Measurements from ENCODE around the gene PPP1R13B.

Gene PPP1R13B

DNA sequence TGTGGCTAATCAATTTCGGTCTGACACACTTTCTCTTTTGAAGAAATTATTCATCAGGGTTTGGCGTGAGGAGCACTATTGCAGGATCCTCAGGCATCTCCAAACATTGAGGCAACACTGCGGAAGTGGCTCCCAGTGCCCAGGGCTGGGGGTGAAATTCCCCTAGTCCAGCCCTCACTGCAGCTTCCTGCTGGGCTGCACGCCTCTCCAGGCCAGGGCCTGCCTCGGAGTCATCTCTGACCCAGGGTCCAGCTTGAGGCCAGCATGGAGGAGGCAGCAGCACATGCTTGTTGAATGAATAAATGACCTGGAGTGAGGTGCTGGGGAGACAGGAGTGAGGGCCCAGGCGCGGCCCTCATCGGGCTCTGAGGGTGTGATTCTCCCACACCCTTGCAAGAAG, 44.9 kb upstream of the PPP1R13B start:
- TF ChIP-seq SIN3A (IDR thresholded peaks at IDR 0.05; ENCODE audit: borderline replicate concordance, insufficient read depth, low read length) (no peak), POLR2AphosphoS5 (IDR thresholded peaks at IDR 0.05; ENCODE audit: low read depth, low read length) (no peak), FOXP2 (optimal IDR thresholded peaks at IDR 0.05; ENCODE audit: borderline replicate concordance, extremely low read depth, extremely low read length, insufficient read depth) (no peak), REST (IDR thresholded peaks at IDR 0.05; ENCODE audit: insufficient read depth in 1 of 2, low read depth in 2 of 2, low read length in 2 of 2) (no peak), TAF1 (IDR thresholded peaks at IDR 0.05; ENCODE audit: borderline replicate concordance, insufficient read depth, low read length) (no peak)

DNA sequence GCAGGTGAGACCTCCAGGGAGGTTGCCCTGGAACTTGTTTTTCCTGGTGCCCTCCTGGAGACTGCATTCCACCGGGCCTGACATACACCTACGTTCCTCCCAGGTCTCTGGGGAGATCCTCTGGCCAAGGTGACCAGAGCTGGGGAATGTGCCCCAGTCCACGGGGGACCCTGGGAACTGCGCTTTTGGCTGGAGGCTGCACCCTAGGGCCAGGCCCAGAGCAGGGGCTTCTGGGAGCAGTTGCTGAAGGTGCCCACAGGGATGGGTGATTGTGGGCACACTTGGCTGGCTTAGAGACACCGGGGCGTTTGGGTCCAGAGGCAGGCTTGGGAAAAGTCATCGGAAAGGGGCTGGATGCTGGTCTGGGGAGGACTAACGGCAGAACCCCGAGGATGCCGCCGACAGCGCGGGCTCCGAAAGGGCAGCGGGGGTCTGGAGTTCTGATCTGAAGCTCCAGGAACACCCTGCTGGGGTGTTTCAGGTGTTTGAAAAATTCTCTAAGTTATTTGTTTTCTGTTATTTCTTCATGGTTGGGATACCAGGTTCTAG, 44.4 kb upstream of the PPP1R13B start:
- TF ChIP-seq REST (IDR thresholded peaks at IDR 0.05; ENCODE audit: insufficient read depth in 1 of 2, low read depth in 2 of 2, low read length in 2 of 2) (no peak), FOXP2 (optimal IDR thresholded peaks at IDR 0.05; ENCODE audit: borderline replicate concordance, extremely low read depth, extremely low read length, insufficient read depth) (no peak), POLR2AphosphoS5 (IDR thresholded peaks at IDR 0.05; ENCODE audit: low read depth, low read length) (no peak), TAF1 (IDR thresholded peaks at IDR 0.05; ENCODE audit: borderline replicate concordance, insufficient read depth, low read length) (no peak), SIN3A (IDR thresholded peaks at IDR 0.05; ENCODE audit: borderline replicate concordance, insufficient read depth, low read length) (no peak)

- TF ChIP-seq REST (IDR thresholded peaks at IDR 0.05; ENCODE audit: insufficient read depth in 1 of 2, low read depth in 2 of 2, low read length in 2 of 2) (no peak), TAF1 (IDR thresholded peaks at IDR 0.05; ENCODE audit: borderline replicate concordance, insufficient read depth, low read length) (no peak), FOXP2 (optimal IDR thresholded peaks at IDR 0.05; ENCODE audit: borderline replicate concordance, extremely low read depth, extremely low read length, insufficient read depth) (no peak), POLR2AphosphoS5 (IDR thresholded peaks at IDR 0.05; ENCODE audit: low read depth, low read length) (no peak), SIN3A (IDR thresholded peaks at IDR 0.05; ENCODE audit: borderline replicate concordance, insufficient read depth, low read length) (no peak)
Measured at GRCh38 chr14:103890821-103891666, 43.7 kb upstream of the PPP1R13B start.

GRCh38 chr14:103890052-103890371, 42.6 kb upstream of the PPP1R13B start:
- TF ChIP-seq SIN3A (IDR thresholded peaks at IDR 0.05; ENCODE audit: borderline replicate concordance, insufficient read depth, low read length) (no peak), REST (IDR thresholded peaks at IDR 0.05; ENCODE audit: insufficient read depth in 1 of 2, low read depth in 2 of 2, low read length in 2 of 2) (no peak), FOXP2 (optimal IDR thresholded peaks at IDR 0.05; ENCODE audit: borderline replicate concordance, extremely low read depth, extremely low read length, insufficient read depth) (no peak), POLR2AphosphoS5 (IDR thresholded peaks at IDR 0.05; ENCODE audit: low read depth, low read length) (no peak), TAF1 (IDR thresholded peaks at IDR 0.05; ENCODE audit: borderline replicate concordance, insufficient read depth, low read length) (no peak)
